Choroid plexus epithelial cell (primary cell): Measurements from ENCODE around the gene PTPN18.

ENCODE experiments used
- DNase-seq: peaks from one replicate; pipeline ENCODE4 v3.0.0-alpha.2; 2010; ENCODE audit warnings: low read depth
- H3K4me3 ChIP-seq: 2 replicates; pipeline ENCODE4 v1.5.1; 2011; ENCODE audit warnings: low read depth, mild to moderate bottlenecking, control low read depth, low read length, moderate library complexity
- CTCF ChIP-seq: conservative IDR thresholded peaks from 2 replicates; pipeline ENCODE4 v1.5.1; 2011; ENCODE audit warnings: low read depth, mild to moderate bottlenecking, control low read depth, inconsistent platforms, low read length, moderate library complexity

PTPN18 gene

GRCh38 chr2:130355578-130356431, at the start of gene PTPN18:
PTPN18 (plus strand) TSS chr2:130356056; CDS start chr2:130356108, 52 bp downstream.
- DNase-seq: peak; percentile 89
- H3K4me3 ChIP-seq: peak within 1 kb of the TSS; percentile 74
- TF ChIP-seq CTCF: peak; percentile 41

- no peak for DNase-seq
- no peak overlapping the region for H3K4me3 ChIP-seq
- TF ChIP-seq CTCF: no peak
Observed at GRCh38 chr2:130307850-130308249, 48.0 kb upstream of the PTPN18 start.

- DNase-seq: no peak
- no peak overlapping the region for H3K4me3 ChIP-seq
- TF ChIP-seq CTCF: no peak
Observed at GRCh38 chr2:130310881-130311280, 45.0 kb upstream of the PTPN18 start.

- DNase-seq: no peak
Observed at GRCh38 chr2:130313812-130314334, 42.0 kb upstream of the PTPN18 start.

GRCh38 chr2:130314377-130314776, 41.5 kb upstream of the PTPN18 start:
- no peak for TF ChIP-seq CTCF
- H3K4me3 ChIP-seq: no peak overlapping the region
- no peak for DNase-seq

More at GRCh38 chr2:130313812-130314334, 42.0 kb upstream of the PTPN18 start:
- no peak overlapping the region for H3K4me3 ChIP-seq
- TF ChIP-seq CTCF: no peak

- no peak for DNase-seq
- H3K4me3 ChIP-seq: no peak overlapping the region
- TF ChIP-seq CTCF: no peak
Observed at GRCh38 chr2:130316596-130316995, 39.3 kb upstream of the PTPN18 start.

- H3K4me3 ChIP-seq: no peak overlapping the region
- no peak for TF ChIP-seq CTCF
- DNase-seq: no peak
Observed at GRCh38 chr2:130318906-130319305, 37.0 kb upstream of the PTPN18 start.
